T-helper 1 cell (primary cell): Measurements from ENCODE around the gene MRPL51.
A peak's percentile ranks its signal among the peaks of the same experiment; 100 is the strongest.
"Not testable (repeated sequence)": the region's sequence is repeated elsewhere in the genome, so short reads cannot be mapped to it uniquely, and the experiment has no call there.

Experiments used
- DNase-seq, 5 donors: peaks; one replicate each; pipeline ENCODE4 v3.0.0-alpha.2; 2012 to 2020

The MRPL51 gene

DNA sequence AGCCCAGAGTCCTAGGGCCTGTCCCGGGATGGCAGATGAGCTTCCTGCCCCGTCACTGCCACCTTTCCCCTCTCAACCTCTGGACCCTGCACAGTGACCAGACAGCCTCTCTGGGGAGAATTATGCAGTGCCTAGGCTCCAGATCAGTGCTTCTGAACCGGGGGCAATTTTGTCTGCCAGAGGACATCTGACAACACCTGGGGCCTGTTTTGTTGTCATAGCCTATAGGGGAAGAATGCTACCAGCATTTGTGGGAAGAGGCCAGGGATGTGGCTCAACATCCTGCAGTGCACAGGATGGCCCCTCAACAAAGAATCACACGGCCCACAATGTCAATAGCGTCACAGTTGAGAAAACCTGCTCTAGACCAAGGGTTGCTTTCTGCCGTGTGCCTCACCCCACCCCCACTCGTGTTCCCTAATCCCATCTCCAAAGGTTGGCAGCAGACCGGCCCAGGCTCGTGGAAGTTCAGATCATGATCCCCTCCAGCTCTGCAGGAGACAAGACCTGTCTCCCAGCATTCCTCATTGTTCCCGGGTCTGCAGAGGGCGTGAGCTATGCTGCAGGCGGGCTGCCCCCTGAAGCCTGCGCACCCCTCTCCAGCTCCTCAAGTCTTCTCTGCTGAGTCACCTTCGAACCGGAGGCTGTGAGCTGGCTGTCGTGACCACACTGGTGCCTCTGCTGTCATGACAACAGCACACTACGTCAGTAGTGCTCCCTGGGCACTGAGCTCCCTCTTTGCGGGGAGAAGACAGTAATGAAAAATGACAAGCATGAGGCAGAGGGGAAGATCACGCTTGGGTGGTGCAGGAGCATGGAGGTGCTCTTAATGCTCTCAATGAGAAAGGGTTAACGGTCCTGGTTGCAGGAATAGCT, 39.2 kb upstream of the MRPL51 start:
- DNase-seq: peak; percentile 60 to 94 (median 74)

DNA sequence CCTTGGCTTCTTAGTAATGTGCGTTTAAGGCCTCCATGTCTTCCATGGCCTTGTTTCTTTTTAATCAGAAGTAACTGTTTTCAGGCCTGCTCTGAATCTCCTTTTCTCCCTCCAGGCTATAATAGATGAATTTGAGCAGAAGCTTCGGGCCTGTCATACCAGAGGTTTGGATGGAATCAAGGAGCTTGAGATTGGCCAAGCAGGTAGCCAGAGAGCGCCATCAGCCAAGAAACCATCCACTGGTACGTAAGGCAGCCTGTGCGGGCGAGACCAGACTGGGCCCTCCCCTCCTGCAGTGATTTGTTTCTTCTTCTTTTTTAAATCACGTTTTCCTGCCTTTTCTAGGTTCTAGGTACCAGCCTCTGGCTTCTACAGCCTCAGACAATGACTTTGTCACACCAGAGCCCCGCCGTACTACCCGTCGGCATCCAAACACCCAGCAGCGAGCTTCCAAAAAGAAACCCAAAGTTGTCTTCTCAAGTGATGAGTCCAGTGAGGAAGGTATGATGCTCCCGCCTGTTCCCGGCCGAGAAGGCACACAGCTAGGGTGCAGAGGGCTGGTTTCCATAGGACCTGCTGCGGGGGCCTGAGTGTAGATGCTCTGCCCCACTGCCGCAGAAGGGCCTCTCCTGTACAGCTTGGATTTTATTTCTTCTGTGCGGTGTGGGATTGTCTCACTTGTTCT, 37.7 kb upstream of the MRPL51 start:
- DNase-seq: no peak

DNA sequence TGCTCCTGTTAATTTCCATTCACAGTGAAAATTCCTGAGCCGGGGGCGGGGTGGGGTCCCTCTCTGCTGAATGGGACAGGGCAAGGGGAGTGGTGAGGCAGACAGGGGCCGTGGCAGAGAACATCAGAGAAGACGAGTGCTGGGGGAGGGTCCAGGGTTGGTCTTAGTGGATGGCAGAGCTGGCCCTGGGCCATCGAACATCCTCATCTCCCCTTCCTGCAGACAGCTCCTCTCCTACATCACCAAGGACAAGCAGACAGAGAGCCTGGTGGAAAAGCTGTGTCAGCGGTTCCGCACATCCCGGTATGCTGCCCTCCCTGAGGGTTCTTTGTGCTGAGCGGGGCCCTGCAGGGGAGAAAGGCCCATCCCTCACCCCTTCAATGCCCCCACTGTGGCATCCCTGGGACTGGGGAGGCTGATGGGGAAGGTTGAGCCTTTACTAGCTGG, 36.3 kb upstream of the MRPL51 start:
- no peak for DNase-seq

DNA sequence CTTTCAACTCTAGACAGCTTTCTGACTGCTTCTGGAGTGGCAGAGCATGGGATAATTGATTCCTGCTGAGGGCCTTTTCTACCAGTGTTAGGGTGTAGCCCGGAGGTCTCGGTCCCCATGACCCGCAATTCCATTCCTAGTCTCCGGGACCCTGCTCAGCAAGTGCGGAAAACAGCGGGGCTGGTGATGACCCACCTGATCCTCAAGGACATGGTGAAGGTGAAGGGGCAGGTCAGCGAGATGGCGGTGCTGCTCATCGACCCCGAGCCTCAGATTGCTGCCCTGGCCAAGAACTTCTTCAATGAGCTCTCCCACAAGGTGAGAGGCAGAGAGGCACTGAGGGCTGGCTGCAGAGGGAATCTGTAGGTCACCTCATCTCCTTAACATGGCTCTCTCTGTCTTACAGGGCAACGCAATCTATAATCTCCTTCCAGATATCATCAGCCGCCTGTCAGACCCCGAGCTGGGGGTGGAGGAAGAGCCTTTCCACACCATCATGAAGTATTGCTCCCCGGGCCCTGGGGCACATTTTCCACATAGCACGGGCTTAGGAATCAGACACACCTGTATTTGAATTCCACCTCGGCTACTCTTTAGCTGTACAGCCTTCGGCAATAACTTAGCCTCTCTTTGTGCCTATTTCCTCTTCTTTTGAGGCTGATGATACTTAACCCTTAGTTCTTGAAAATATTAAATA, 35.6 kb upstream of the MRPL51 start:
- no peak for DNase-seq

DNA sequence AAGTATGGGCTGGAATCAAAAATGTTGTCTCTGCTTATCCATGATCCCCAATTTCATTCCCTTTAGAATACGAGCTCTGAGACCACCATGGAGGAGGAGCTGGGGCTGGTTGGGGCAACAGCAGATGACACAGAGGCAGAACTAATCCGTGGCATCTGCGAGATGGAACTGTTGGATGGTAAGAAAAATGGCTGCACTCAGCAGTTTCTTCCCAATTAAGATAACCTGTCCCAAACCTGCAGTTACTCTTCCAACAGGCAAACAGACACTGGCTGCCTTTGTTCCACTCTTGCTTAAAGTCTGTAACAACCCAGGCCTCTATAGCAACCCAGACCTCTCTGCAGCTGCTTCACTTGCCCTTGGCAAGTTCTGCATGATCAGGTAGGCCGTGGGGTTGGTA, 34.6 kb upstream of the MRPL51 start:
- no peak for DNase-seq

DNA sequence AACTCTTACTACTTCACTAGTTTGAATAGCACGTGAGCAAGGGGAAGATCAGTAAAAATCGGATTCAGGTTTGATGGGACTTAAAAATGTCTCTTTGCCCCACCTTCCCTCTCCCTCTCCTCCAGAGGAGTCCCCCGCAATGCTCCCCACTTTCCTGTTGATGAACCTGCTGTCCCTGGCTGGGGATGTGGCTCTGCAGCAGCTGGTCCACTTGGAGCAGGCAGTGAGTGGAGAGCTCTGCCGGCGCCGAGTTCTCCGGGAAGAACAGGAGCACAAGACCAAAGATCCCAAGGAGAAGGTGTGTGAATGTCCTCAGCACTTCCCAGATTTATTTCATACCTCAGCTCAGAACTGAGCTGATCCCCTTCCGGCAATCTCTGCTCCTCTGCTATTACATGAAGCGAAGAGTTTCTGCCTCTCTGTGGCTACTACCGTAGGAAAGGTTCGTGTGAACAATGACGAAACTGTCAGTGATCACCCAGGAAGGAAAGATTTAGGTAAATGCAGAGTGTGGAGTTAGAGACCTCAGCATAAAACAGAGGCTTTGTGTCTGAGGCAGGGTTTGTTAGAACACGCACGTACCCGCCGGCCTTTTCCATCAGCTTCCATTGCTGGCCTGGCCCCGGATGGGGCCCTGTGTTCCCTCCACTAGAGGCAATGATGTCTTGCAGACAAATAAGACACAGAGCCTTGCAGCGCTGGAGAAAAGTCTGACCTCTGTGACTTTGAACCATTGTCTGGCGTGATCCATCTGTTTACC, 33.9 kb upstream of the MRPL51 start:
- no peak for DNase-seq

DNA sequence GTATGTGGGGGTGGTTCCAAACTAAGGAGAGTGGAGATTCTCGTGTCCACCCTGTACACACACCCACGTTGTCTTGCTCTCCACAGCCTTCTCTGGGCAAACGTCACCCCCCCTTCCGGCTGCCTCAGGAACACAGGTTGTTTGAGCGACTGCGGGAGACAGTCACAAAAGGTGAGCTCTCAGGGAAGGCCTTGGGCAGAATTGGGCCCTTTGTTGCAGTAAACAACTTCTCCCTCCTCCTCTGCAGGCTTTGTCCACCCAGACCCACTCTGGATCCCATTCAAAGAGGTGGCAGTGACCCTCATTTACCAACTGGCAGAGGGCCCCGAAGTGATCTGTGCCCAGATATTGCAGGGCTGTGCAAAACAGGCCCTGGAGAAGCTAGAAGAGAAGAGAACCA, 33.1 kb upstream of the MRPL51 start:
- DNase-seq: no peak

DNA sequence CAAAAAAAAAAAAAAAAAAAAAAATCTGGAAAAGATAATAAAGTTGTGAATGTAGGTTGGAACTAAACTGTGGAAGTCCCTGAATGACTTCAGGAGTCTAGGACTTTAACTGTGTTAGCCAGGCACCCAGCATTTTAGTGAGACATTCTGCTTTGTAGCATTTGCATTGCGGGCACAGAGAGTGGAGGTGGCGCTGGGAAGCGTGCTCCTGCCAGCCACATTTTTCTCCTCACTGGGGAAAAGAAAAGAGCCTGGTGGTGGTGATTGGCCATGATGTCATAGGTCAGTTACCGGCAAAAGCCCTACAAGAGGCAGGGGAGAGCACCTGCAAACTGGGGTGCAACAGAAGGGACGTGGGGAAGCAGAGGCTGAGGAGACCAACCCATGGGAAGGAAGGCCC, 31.6 kb upstream of the MRPL51 start:
- DNase-seq: no peak

DNA sequence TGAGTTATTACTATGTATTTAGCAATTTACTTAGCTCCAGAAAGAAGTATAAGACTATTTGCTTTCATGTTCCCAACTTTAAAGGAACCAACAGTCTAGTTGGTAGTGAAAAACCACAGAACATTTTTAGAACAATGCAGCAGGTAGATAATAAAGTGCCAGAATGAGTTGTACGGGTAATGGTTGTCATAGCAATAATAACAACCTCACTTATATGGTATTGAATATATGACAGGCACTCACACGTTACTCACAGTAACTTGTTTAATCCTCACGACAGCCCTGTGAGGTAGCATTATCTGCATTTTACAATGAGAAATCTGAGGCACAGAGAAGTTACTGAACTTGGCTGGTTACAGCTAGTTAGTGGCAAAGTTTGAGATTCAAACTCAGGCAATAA, 30.6 kb upstream of the MRPL51 start:
- no peak for DNase-seq

DNA sequence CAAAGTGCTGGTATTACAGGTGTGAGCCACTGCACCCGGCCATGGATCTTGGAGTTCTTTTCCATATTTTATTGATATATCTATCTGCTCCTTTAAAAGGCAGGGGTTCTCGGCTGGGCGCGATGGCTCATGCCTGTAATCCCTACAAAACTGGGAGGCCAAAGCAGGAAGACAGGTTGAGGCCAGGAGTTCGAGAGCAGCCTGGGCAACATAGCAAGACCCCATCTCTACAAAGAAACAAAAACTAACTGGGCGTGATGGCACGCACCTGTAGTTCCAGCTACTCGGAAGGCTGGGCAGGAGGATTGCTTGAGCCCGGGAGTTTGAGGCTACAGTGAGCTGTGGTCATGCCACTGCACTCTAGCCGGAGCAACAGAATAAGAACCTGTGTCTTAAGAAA, 29.1 kb upstream of the MRPL51 start:
- DNase-seq: no peak

DNA sequence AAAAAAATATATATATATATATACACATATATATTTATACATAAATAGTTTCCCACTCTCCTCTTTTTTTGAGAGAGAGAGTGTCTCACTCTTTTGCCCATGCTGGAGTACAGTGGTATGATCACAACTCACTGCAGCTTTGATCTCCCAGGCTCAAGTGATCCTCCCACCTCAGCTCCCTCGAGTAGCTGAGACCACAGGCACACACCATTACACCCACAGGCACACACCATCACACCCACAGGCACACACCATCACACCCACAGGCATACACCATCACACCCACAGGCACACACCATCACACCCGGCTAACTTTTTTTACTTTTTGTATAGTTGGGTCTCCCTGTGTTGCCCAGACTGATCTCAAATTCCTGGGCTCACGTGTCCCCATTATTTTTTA, 27.1 kb upstream of the MRPL51 start:
- DNase-seq: no peak

DNA sequence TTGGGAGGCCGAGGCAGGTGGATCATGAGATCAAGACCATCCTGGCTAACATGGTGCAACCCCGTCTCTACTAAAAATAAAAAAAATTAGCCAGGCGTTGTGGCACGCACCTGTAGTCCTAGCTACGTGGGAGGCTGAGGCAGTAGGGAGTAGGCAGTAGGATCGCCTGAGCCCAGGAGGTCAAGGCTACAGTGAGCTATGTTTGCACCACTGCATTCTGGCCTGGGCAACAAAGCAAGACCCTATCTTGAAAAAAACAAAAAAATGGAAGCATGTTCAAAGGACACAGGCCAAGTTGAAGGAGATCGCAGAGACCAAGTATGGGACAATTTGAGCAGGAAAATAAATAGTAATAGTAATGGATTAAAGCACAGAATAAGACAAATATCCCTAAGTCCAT, 15.0 kb upstream of the MRPL51 start:
- DNase-seq: no peak

DNA sequence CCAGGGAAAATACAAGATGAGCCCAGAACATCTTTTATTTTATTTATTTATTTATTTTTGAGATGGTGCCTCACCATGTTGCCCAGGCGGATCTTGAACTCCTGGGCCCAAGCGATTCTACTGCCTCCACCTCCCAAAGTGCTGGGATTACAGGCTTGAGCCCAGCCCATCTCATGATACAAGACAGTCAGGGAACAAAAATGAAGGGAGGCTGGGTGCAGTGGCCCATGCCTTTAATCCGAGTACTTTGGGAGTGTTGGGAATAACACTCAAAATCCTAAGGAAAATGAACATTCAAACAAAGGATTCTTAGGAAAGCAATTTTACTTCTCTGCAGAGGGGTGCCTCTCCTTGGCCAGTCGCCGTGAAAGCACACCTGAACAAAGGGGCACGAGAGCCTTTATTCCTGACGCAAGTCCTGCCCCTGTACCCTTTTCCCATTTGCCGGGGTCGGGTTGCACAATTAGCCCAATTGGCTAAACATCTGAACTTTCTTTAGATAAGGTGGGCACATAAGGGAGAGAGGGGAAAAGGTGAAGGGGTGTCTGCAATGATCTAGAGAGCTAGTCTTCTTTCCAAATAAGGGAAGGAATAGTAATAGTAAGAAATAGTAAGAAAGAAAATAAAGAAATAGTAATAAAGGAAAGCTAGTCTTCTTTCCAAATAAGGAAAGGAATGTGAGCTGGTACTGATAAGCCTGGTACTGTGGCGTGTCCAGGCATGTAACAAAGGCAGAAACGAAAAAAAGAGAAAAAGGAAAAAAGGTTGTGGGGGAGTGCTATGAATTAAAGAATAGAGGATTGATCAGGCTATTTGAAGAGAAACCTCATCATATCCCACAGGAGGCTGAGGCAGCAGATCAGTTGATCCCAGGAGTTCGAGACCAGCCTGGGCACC, 14.3 kb upstream of the MRPL51 start:
- DNase-seq: no peak

DNA sequence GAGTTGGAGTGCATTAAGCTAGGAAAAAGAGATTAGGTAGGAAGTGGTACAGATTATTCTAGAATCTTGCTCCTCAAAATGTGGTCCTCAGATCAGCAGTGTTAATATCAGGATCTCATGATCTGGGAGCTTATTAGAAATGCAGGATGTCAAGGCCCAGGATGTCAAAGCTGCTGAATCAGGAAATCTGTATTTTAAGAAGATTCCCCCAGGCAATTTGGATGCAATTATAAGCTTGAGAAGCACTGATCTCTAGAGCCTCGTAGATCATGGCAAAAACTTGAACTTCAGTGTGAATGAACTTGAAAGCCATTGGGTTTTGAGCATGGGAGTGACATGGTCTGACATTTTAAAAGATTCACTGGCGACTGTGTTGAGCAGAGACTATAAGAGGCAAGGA, 7.4 kb upstream of the MRPL51 start:
- no peak for DNase-seq

DNA sequence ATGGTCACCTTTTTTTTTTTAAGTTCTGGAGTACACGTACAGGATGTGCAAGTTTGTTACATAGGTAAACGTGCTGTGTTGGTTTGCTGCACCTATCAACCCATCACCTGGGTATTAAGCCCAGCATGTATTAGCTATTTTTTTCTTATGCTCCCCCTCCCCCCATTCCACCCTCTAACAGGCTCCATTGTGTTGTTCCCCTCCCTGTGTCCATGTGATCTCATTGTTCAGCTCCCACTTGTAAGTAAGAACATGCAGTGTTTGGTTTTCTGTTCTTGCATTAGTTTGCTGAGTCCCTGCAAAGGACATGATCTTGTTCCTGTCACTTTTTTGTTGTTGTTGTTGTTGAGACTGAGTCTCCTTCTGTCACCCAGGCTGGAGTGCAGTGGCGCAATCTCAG, 4.2 kb upstream of the MRPL51 start:
- not testable (repeated sequence) for DNase-seq

DNA sequence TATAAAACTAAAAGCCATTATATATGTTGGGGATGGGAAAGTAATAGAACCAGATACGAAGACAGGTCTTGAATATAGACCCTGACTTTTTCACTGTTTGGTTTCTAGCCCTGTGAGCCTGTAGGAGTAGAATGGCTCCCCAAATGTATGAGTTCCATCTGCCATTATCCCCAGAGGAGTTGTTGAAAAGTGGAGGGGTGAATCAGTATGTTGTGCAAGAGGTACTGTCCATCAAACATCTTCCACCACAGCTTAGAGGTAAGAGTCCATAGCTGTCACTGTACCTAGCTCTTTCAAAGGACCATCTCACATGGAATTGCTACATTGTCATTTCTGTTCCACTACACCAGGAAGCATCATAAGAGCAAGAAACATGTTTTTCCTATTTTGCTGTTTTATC, 1.9 kb upstream of the MRPL51 start:
- no peak for DNase-seq

DNA sequence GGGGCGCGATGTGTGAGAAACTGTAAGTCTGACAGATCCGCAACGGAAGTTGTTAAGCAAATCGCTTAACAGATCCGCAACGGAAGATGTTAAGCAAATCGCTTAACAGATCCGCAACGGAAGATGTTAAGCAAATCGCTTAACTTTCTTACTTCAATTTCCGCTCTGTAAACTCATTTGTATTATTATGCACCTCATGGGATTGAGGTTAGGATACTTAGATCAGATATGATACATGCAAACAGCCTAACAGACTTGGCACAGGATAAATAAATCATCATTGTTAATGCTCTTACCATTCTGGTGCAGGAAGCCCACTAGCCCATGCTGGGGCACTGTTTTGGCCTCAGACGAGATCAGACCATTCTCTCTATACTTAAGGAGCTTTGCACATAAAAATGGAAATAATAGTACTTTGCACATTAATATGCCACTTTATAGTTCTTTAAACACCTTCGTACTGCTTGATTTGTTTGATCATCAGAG, 1.2 kb upstream of the MRPL51 start:
- DNase-seq: peak in 1 of 5 donors; percentile 12

DNA sequence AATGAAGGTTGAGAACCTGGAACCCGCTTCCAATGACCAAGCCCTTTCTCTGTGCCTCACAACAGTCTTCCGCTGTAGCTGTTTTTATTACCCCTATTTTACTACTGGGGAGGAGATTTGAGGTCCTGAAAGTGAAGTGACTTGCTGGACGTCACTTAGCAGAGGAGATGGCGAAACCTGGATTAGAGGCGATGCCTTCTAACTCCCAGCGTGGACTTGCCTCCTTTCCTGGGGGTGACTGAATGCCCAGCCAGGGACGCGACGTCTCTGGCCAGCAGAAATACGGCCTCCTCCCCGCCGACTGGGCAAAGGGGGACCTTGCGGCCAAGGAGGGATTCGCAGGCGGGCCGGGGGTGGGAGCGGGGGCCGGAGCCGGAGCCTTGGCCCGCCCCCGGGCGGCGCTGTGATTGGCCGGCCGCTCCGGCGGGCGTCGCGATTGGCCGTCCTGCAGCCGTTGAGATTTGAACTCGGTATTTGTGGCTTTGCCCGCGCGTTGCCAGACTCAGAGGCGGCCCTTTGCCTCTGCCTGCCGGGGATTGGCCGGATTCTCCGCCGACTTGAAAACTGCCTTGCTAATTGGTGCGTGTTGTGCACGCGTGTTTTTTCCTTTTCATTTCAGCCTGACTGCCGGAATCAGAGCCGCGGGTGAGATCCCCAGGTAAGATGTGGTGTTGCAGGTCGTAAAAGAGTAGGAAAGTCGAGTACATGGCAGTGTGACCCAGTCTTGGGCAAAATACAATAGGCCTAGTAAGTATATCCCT, 615 bp upstream of the MRPL51 start, which contains the start of gene NCAPD2:
Gene NCAPD2, plus strand, starts transcription at position 606 of the 761 bp plus-strand sequence. CDS start 997 bp downstream, outside the sequence.
- DNase-seq: peak; percentile 90 to 99 (median 94)

DNA sequence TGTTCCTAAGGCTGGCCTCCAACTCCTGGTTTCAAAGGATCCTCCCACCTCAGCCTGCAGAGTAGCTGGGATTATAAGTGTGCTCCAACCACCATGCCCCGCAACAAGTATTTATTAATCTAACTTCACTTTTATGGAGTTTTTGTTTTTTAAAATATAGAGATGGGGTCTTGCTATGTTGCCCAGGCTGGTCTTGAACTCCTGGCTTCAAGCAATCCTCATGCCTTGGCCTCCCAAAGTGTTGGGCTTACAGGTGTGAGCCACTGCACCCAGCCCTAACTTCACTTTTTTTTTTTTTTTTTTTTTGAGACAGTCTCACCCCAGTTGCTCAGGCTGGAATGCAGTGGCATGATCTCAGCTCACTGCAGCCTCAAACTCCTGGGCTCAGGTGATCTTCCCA, 2.4 kb downstream of the MRPL51 start:
- DNase-seq: not testable (repeated sequence)

DNA sequence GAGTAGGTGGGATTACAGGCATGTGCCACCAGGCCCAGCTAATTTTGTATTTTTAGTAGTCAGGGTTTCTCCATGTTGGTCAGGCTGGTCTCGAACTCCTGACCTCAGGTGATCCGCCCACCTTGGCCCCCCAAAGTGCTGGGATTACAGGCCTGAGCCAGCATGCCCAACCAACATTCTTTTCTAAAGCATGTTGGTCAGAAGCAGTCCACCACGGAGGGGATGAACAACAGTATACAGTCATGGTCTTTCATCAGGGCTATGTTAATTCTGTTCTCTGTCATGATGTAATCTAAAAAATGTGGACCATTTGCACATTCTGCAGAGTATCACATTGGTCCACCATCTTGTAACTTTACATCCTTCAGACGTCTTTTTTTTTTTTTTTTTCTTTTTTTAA, 3.6 kb downstream of the MRPL51 start:
- DNase-seq: no peak

DNA sequence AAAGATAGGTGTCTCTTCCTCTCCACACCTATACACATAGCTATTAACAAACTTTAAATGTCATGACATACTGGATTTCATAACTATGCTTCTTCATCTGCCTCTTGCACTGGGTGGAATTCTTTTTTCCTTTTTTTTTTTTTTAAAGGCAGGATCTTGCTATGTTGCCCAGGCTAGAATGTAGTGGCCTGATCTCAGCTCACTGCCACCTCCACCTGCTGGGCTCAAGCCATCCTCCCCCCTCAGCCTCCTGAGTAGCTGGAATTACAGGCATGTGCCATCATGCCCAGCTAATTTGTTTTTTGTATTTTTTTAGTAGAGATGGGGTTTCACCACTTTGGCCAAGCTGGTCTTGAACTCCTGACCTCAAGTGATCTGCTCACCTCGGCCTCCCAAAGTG, 4.8 kb downstream of the MRPL51 start:
- DNase-seq: no peak
